Measurements from ENCODE around the gene CIRBP. TPM values are rescaled to one million over a fixed set of nuclear protein-coding genes. Genes with fewer than 3 reads are reported as not detected.

The CIRBP gene
- polyA plus RNA-seq, 1 of the 3 experiments (the other 2 are of a cell fraction), result 762 TPM

DNA sequence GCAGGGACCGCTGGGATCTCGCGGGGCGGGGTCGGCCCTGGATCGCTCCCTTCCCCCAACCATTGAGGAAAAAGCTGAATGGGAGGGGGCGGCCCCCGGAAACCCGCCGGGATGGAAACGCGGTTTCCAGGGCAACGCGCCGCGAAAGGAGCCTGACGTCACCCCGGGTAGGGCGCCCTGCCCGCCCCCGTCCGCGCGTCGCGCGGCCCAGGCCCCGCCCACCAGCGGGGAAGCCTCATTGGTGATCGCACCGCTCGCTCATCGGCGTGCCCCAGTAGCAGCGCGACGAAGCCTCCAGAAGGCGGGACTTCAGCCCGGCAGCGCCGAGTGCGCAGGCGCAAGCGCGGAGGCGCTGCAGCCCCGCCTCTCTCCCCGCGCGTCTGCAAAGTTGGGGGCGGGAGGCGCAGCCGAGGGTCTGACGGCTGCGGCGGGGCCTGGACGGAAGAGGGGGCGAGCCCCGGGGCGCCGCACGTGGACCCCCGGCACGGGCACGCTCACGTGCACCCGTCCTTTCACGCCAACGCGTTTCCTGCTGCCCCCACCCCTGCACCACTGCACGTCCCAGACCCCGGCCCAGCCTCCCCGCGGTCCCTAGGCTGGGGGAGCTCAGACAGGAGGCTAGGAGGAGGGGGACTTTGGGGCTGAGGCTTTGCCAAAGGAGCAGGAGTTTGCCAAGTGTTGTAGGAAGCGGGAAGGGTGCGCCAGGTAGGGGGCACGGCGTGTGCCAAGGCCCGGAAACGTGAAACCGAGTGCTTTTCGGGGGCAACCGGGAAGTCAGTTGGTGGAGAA is 8.2 kb upstream of the CIRBP start:
- ChIA-PET CTCF (interaction anchor here (0.6 to 18.6 kb wide), 5 partner anchors 8 to 54 kb away, joined by 3 to 594 read pairs (median 3); partner anchors contain the start of genes ATP5F1D, CIRBP and MIDN), POLR2A (interaction anchor here (0.8 to 4.8 kb wide), 5 partner anchors 8 to 17 kb away, joined by 3 to 34 read pairs (median 7); partner anchors contain the start of gene CIRBP)
- H3K9me3 ChIP-seq, result no peaks in the 10 kb centered on the region
- H3K4me2 ChIP-seq, result peak overlapping the region; percentile 100
- H4K20me1 ChIP-seq (ENCODE audit: insufficient read depth), result peaks cover 30% of the 10 kb centered on the region
- peaks cover 15 to 27% of the 10 kb centered on the region in 2 experiments for H3K36me3 ChIP-seq (replicated peaks in 1 of 2; ENCODE audit: control insufficient read depth in 1 of 2, insufficient read depth in 2 of 2, low read length in 1 of 2)
- no peaks in the 10 kb centered on the region for H3K27me3 ChIP-seq (ENCODE audit: insufficient read depth)
- WGBS (ENCODE audit: low lambda C conversion rate), result 2% methylated on average over 45 of the region's 83 CpGs
- 0 out of 2 replicates have a peak overlapping the region, but pooled peaks have one; percentile 51 for H2AFZ ChIP-seq (ENCODE audit: low read depth)
- peaks cover 54 to 55% of the 10 kb centered on the region in 2 experiments for H3K4me1 ChIP-seq (ENCODE audit: control insufficient read depth in 1 of 2, insufficient read depth in 2 of 2, low read depth in 1 of 2, low read length in 1 of 2)
- H3F3A ChIP-seq (replicated peaks; ENCODE audit: insufficient read depth), result peaks cover 50% of the 10 kb centered on the region
- peak overlapping the region; percentile 72 to 86 for H3K4me3 ChIP-seq (ENCODE audit: low read depth in 2 of 2, low read length in 1 of 2)
- peaks cover 37% of the 10 kb centered on the region for H3K79me2 ChIP-seq (ENCODE audit: insufficient read depth)
- peak overlapping the region; percentile 89 to 92 for H3K27ac ChIP-seq (ENCODE audit: low read depth in 2 of 2, low read length in 1 of 2)
- DNase-seq, result peak; percentile 97
- no peaks in the 10 kb centered on the region for H3K9me2 ChIP-seq
- TF ChIP-seq SIN3A (IDR thresholded peaks at IDR 0.05; ENCODE audit: borderline replicate concordance, low read depth, low read length) (peak; percentile 64; the same call in 1 of the 2 replicates), CHD2 (IDR thresholded peaks at IDR 0.05; ENCODE audit: low read length, partially characterized antibody) (peak; percentile 63), MEF2A (IDR thresholded peaks at IDR 0.05; ENCODE audit: borderline replicate concordance, low read depth) (no peak), POLR2AphosphoS5 (IDR thresholded peaks at IDR 0.05; ENCODE audit: low read depth, low read length) (peak; percentile 21; the same call in 1 of the 2 replicates), ELF1 (IDR thresholded peaks at IDR 0.05) (0 out of 2 replicates have a peak, but pooled peaks have one; percentile 13), MXI1 (IDR thresholded peaks at IDR 0.05; ENCODE audit: low read depth, low read length) (peak; percentile 74), RCOR1 (IDR thresholded peaks at IDR 0.05; ENCODE audit: low read length) (no peak), GABPA (IDR thresholded peaks at IDR 0.05; ENCODE audit: low read depth) (peak; percentile 41; the same call in 1 of the 2 replicates), NRF1 (IDR thresholded peaks at IDR 0.05; ENCODE audit: low read depth, low read length) (peak; percentile 85), GATA2 (CRISPR knock-in tag; IDR thresholded peaks at IDR 0.05) (no peak)
- TF ChIP-seq, protein P1, sequence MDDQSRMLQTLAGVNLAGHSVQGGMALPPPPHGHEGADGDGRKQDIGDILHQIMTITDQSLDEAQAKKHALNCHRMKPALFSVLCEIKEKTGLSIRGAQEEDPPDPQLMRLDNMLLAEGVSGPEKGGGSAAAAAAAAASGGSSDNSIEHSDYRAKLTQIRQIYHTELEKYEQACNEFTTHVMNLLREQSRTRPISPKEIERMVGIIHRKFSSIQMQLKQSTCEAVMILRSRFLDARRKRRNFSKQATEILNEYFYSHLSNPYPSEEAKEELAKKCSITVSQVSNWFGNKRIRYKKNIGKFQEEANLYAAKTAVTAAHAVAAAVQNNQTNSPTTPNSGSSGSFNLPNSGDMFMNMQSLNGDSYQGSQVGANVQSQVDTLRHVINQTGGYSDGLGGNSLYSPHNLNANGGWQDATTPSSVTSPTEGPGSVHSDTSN (IDR thresholded peaks at IDR 0.05), result peak; percentile 99
- TF ChIP-seq, protein P2, sequence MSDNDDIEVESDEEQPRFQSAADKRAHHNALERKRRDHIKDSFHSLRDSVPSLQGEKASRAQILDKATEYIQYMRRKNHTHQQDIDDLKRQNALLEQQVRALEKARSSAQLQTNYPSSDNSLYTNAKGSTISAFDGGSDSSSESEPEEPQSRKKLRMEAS (IDR thresholded peaks at IDR 0.05; ENCODE audit: low read depth), result peak; percentile 36; the same call in 1 of the 2 replicates
- TF ChIP-seq, protein P3, sequence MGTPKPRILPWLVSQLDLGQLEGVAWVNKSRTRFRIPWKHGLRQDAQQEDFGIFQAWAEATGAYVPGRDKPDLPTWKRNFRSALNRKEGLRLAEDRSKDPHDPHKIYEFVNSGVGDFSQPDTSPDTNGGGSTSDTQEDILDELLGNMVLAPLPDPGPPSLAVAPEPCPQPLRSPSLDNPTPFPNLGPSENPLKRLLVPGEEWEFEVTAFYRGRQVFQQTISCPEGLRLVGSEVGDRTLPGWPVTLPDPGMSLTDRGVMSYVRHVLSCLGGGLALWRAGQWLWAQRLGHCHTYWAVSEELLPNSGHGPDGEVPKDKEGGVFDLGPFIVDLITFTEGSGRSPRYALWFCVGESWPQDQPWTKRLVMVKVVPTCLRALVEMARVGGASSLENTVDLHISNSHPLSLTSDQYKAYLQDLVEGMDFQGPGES (IDR thresholded peaks at IDR 0.05; ENCODE audit: low read depth, low read length), result peak; percentile 85
- peak overlapping the region; percentile 96 for H3K9ac ChIP-seq

DNA sequence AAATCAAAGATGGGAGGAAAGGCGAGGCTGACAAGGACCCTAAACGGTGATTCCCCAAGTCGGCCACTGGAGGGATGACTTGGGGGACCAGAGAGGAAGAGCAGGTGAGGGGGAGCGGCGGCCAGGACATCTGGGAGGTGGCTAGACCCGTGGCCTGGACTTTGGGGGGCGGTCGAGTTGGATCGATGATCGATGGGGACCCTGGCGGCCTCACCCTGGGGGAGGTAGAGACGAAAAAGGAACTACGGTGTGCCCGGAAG is 7.7 kb upstream of the CIRBP start:
- POLR2A ChIA-PET, result interaction anchor here (0.8 to 4.8 kb wide), 4 partner anchors 8 to 17 kb away, joined by 3 to 34 read pairs (median 5); partner anchors contain the start of gene CIRBP

More for the DNA sequence above, 7.7 kb upstream of the CIRBP start:
- H4K20me1 ChIP-seq (ENCODE audit: insufficient read depth), result peaks cover 25% of the 10 kb centered on the region
- CTCF ChIA-PET, result interaction anchor here (1.0 to 18.6 kb wide), 4 partner anchors 11 to 55 kb away, joined by 3 to 594 read pairs (median 5); partner anchors contain the start of gene ATP5F1D
- H3K4me3 ChIP-seq (ENCODE audit: low read depth in 2 of 2, low read length in 1 of 2), result peak overlapping the region; percentile 72 to 86
- H2AFZ ChIP-seq (ENCODE audit: low read depth), result no peak overlapping the region
- H3K4me1 ChIP-seq (ENCODE audit: control insufficient read depth in 1 of 2, insufficient read depth in 2 of 2, low read depth in 1 of 2, low read length in 1 of 2), result peaks cover 57 to 58% of the 10 kb centered on the region in 2 experiments
- no peaks in the 10 kb centered on the region for H3K27me3 ChIP-seq (ENCODE audit: insufficient read depth)
- H3K9ac ChIP-seq, result peak overlapping the region; percentile 96
- H3F3A ChIP-seq (replicated peaks; ENCODE audit: insufficient read depth), result peaks cover 49% of the 10 kb centered on the region
- H3K4me2 ChIP-seq, result peak overlapping the region; percentile 100
- TF ChIP-seq RAD21 (IDR thresholded peaks at IDR 0.05; ENCODE audit: low read length), result no peak
- TF ChIP-seq, protein P4, sequence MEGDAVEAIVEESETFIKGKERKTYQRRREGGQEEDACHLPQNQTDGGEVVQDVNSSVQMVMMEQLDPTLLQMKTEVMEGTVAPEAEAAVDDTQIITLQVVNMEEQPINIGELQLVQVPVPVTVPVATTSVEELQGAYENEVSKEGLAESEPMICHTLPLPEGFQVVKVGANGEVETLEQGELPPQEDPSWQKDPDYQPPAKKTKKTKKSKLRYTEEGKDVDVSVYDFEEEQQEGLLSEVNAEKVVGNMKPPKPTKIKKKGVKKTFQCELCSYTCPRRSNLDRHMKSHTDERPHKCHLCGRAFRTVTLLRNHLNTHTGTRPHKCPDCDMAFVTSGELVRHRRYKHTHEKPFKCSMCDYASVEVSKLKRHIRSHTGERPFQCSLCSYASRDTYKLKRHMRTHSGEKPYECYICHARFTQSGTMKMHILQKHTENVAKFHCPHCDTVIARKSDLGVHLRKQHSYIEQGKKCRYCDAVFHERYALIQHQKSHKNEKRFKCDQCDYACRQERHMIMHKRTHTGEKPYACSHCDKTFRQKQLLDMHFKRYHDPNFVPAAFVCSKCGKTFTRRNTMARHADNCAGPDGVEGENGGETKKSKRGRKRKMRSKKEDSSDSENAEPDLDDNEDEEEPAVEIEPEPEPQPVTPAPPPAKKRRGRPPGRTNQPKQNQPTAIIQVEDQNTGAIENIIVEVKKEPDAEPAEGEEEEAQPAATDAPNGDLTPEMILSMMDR (IDR thresholded peaks at IDR 0.05), result peak; percentile 33; the same call in 1 of the 2 replicates
- H3K27ac ChIP-seq (ENCODE audit: low read depth in 2 of 2, low read length in 1 of 2), result peak overlapping the region; percentile 89 to 92
- H3K9me3 ChIP-seq, result no peaks in the 10 kb centered on the region
- DNase-seq, result no peak
- H3K36me3 ChIP-seq (replicated peaks in 1 of 2; ENCODE audit: control insufficient read depth in 1 of 2, insufficient read depth in 2 of 2, low read length in 1 of 2), result peaks cover 10 to 25% of the 10 kb centered on the region in 2 experiments
- H3K9me2 ChIP-seq, result no peaks in the 10 kb centered on the region
- WGBS (ENCODE audit: low lambda C conversion rate), result 30% methylated on average over 14 of the region's 14 CpGs
- peaks cover 31% of the 10 kb centered on the region for H3K79me2 ChIP-seq (ENCODE audit: insufficient read depth)
